ES-I3 (cell line): ENCODE measurements around the gene EML4.
A peak's percentile ranks its signal among the peaks of the same experiment; 100 is the strongest.

Experiments used
- H3K36me3 ChIP-seq: 2 replicates; pipeline ENCODE4 v1.6.1; 2013; ENCODE audit warnings: mild to moderate bottlenecking, low read length, control low read depth, moderate library complexity; ENCODE audit not compliant: insufficient read depth
- H3K4me1 ChIP-seq: 2 replicates; pipeline ENCODE4 v1.6.1; 2013; ENCODE audit warnings: mild to moderate bottlenecking, control low read depth, low read length; ENCODE audit not compliant: insufficient read depth
- H3K9ac ChIP-seq: 2 replicates; pipeline ENCODE4 v1.6.1; 2013; ENCODE audit warnings: low read depth, mild to moderate bottlenecking, low read length, moderate library complexity
- H3K9me3 ChIP-seq: 2 replicates; pipeline ENCODE4 v1.6.1; 2013; ENCODE audit warnings: mild to moderate bottlenecking, low read length, moderate library complexity; ENCODE audit not compliant: control insufficient read depth, insufficient read depth

The EML4 gene

DNA sequence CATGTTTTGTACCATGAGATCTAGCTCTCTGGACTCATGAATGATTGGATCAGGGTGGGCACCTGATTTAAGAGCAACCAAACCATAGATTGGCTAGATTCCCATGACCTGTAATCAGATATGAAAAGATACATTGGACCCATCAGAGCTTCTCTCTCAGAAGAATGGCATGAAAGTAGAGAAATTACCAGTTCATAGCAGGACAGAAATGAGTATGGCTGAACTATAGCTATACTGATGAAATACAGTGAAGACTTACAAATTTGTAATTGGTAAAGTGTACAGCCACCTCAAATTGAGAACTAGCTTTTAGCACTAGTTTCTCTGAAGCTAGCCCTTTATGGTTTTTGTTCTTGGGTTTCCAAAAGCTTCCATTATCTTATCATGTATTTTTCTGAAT is 19.0 kb upstream of the EML4 start:
- no peak overlapping the region for H3K9ac ChIP-seq
- H3K4me1 ChIP-seq = peaks cover 7% of the 10 kb centered on the region; the same call in 1 of the 2 replicates
- H3K36me3 ChIP-seq = no peaks in the 10 kb centered on the region

DNA sequence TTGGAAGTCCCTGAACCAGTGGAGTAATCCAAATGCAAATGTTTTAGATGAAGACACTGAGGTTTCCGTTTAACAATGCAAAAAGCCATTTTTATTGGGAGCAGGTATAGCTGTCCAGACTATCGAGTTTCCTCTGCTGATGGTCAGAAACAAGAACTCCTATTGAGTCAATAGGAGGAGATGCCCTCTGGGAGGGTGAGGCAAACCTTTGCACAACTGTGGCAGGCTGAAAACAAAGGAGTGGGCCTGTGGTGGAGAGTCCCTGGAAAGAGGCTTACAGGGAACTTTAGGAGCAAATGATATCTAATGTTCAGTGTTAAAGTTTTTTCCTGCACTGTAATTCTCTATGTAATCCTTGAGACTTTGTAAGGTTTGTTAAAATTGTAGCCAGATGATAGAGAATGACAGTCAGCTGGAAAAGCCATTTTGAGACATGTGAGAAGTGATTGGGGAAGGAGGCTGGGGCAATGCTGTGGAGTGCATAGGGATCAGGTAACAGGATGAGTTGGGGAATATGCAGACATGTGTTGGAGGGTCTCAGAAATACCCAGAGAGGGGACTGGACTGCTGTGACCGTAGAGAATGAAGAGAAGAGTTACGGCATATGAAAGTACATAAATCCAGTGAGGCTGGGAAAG is 15.1 kb upstream of the EML4 start:
- H3K4me1 ChIP-seq = peaks cover 7% of the 10 kb centered on the region; the same call in 1 of the 2 replicates
- peaks cover 2% of the 10 kb centered on the region; the same call in 1 of the 2 replicates for H3K9me3 ChIP-seq
- H3K36me3 ChIP-seq = no peaks in the 10 kb centered on the region
- H3K9ac ChIP-seq = no peak overlapping the region

More for the DNA sequence above, 19.0 kb upstream of the EML4 start:
- peaks cover 2% of the 10 kb centered on the region; the same call in 1 of the 2 replicates for H3K9me3 ChIP-seq

DNA sequence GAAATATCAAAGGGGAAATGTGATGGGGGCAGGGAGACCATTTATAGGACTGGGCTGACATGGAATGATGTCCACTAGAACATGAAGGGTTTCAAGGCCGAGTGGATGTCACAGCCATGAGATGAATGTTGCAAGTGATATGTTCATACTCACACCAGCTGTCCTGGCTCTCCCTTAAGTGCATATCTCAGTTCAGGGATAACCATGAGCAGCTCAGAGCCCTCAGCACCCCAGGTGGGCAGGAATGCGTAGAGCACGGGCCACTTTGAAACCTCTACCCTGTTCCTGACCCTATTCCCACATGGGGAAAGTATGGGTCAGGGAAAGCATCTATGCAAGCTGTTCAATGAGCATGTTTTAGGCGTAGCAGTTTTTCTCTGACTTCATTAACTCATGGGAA is 12.4 kb upstream of the EML4 start:
- Histone ChIP-seq H3K9ac (no peak overlapping the region), H3K4me1 (peaks cover 7% of the 10 kb centered on the region; the same call in 1 of the 2 replicates), H3K36me3 (no peaks in the 10 kb centered on the region), H3K9me3 (no peaks in the 10 kb centered on the region)

DNA sequence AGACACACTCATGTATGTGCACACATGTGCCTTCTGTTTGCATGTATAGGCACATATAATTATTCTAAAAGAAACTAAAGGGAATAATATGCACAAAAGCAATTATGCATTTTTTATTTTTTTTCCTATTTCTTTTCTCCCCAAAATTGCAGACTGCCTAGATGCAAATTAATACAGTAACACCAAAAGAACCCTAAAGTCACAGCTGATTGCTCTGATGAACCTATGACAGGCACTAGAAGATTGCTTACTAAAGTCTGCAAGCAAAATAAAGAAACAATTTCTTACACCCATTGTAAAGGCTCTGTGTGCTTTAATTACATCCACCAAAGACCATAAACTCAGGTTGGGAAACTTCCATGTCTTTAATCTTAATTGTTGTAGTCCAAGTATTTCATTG is 7.7 kb upstream of the EML4 start:
- no peaks in the 10 kb centered on the region for H3K9me3 ChIP-seq
- no peaks in the 10 kb centered on the region for H3K4me1 ChIP-seq
- no peak overlapping the region for H3K9ac ChIP-seq
- no peaks in the 10 kb centered on the region for H3K36me3 ChIP-seq

DNA sequence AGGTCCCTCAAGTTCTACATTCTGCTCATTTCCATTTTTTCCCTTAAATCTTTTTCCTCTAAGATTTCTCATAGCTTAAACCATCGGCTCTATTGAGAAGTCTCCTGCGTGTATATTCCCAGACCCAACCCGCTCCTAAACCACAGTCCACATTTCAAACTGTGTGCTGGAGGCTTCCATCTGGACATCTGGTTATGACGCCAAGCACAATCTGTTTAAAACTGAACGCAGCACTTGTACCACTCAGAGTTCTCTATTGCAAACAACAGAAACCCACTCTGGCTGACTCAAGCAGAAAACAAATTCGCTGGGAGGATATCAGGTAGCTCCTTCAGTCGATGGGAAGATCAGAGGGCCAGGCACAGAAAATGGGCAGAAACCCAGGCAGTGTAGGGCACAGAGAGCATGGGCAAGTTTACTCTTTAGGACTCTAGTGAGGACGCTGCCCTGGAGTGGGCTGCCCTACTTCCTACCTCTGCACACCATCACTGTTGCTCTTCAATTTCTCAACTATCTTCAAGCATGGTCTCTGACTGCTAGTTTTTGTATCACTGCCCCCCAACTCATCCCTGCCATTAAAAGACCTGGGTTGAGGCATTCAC is 5.6 kb upstream of the EML4 start:
- H3K9ac ChIP-seq = no peak overlapping the region
- no peaks in the 10 kb centered on the region for H3K4me1 ChIP-seq
- no peaks in the 10 kb centered on the region for H3K9me3 ChIP-seq
- H3K36me3 ChIP-seq = no peaks in the 10 kb centered on the region

DNA sequence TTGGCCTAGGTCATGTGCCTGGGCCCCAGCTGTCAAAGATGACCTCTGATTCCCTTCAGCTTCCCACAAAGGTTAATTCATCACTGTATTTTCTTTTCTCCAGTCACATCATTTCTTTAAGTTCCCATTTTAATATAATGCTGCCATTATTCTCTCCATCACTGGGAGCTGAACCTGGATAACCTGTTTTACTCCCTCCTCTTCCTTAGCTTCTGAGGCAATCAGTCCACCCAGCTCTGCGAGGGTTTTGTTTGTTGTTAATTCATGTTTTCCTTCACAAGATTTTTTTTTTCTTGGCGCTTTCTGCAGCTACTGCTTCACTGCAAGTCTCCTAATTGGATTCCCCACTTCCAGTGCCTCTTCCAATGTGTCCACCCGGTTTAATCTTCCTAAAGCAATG is 5.1 kb upstream of the EML4 start:
- H3K9ac ChIP-seq = no peak overlapping the region
- H3K9me3 ChIP-seq = no peaks in the 10 kb centered on the region
- no peaks in the 10 kb centered on the region for H3K36me3 ChIP-seq
- no peaks in the 10 kb centered on the region for H3K4me1 ChIP-seq

DNA sequence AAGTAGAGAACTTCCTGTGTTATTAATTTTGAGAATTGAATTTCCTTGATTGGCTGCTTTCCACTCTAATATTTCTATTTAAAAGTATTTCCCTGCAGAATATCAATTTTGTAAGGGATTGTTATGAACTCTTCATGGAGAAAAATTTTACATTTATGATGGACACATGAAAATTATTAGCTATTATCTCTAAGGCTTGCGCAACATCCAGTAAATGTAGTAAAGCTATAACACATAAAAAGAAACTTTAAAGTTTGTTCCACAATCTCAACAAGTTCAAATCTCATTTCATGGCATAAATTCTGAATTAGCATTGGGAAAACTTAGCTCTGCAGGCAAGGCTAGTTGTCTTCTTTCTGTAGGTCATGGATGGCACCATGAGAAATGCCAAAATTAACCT is 4.2 kb upstream of the EML4 start:
- Histone ChIP-seq H3K36me3 (no peaks in the 10 kb centered on the region), H3K9ac (no peak overlapping the region), H3K9me3 (no peaks in the 10 kb centered on the region), H3K4me1 (no peaks in the 10 kb centered on the region)

DNA sequence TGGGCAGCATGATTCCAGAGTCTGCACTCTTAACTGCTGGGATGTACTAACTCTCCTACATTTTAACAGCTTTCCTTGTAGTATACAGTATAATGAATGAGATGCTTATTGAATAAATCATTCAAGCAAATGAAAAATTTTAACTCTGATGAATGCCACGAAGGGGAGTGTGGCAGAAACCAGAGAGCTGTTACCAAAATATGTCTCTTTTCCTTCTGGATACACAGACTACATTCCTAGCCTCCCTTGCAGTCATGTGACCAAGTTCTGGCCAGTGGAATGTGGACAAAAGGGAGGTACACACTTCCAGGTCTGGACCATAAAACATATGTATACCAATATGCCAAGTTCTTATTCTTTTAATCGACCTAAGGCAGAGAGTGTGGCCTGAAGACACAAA is 1.7 kb upstream of the EML4 start:
- H3K9ac ChIP-seq = no peak overlapping the region
- H3K9me3 ChIP-seq = no peaks in the 10 kb centered on the region
- no peaks in the 10 kb centered on the region for H3K36me3 ChIP-seq
- H3K4me1 ChIP-seq = peaks cover 17% of the 10 kb centered on the region

DNA sequence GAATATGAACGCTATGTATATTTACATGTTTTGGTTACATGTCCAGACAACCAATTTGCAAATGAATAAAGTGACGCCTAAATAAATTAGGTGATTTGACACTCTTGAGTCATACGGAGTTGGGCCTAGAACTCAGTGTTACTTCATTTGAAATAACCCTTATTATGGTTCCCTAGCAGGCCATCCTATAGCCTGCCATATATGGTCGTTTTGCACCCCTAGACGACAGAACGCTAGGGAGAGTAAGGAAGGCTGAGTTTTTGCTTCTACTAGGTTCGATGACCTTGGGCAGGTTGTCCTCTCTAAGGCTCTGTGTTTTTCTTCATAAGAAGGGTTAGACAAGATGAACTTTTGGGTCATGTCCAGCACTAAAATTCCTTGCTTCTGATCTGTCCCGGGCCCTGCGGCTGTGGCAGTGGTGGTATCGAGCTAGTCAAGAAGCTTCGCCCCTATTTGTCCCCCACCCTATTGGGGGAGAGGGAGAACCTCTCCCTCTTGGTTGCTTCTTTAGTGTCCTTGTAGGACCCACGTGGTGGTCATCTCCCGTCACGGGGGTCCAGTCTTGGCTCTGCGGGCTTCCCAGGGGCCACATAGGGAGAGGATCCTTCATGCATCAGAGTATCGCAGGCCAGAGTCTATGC is 574 bp upstream of the EML4 start:
- Histone ChIP-seq H3K4me1 (peaks cover 17% of the 10 kb centered on the region), H3K36me3 (no peaks in the 10 kb centered on the region), H3K9me3 (no peaks in the 10 kb centered on the region), H3K9ac (peak overlapping the region; percentile 14; the same call in 1 of the 2 replicates)

DNA sequence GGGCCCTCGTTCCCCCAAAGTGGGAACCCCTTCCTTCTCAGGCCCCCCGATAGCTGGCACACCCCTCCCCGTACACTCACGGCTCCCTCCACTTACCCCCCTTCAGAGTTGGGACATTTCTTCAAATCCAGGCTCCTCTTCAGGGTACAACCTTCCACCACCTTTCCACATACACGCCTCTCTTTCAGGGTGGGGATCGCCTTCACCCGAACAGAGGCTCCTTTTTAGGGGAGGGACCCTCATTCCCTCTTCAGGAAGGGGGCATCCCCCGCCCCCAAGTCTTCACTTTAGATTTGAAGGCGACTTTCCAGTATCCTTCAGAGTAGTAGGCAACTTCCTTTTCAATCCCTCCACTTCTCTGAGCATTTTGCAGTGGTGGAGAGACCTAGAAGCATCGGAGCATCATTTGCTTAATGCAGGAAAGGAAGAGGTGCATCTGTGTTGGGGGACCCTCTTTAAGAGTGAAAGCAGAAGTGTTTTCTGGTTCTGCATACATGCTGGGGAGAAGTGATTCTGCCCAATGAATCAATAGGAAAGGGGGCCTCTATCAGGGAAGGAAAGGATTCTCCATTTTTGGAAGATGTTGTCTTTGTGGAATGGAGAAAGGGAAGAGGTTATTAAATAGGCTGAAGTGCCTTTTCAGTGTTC is 845 bp downstream of the EML4 start:
- H3K9me3 ChIP-seq = no peaks in the 10 kb centered on the region
- peaks cover 17% of the 10 kb centered on the region for H3K4me1 ChIP-seq
- peak overlapping the region; percentile 87 for H3K9ac ChIP-seq
- H3K36me3 ChIP-seq = no peaks in the 10 kb centered on the region

DNA sequence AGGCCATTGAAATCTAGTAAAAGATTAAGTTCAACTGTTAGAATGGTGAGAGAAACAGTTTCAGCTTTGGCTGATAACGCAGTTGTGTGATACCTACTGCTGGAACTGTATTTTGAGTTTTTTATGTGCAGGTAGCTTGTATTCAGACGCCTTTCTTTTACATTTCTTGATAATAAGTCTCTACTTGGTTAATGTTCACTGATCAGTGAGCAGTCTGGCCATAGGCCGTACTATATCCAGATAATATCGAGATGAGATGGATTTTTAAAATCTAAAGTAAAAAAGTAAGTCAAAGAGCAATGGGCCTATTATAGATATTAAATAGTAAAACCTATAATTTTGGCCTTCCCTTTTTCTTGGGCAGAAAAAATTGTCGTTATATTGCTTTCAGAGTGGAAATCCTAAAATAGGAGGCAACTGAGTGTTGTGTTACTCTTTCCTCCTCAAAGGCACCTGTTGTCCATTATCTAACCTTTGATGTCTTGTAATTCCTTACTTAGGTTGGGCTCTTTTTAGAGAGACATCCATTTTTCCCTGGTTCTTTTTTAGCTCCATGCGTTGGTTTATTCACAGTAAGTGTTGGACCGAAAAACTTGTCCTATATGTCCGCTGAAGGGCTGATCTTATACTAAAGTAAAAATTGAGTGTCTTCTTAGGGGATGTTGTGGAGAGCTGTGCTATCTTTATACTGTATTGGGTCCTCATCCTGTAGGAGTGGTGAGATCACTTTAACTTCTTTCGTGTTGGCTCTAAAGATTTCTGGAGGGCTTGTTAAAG is 1.7 kb downstream of the EML4 start:
- H3K36me3 ChIP-seq = peaks cover under 1% of the 10 kb centered on the region; the same call in 1 of the 2 replicates
- peaks cover 17% of the 10 kb centered on the region for H3K4me1 ChIP-seq
- H3K9me3 ChIP-seq = no peaks in the 10 kb centered on the region
- peak overlapping the region; percentile 87; the same call in 1 of the 2 replicates for H3K9ac ChIP-seq

DNA sequence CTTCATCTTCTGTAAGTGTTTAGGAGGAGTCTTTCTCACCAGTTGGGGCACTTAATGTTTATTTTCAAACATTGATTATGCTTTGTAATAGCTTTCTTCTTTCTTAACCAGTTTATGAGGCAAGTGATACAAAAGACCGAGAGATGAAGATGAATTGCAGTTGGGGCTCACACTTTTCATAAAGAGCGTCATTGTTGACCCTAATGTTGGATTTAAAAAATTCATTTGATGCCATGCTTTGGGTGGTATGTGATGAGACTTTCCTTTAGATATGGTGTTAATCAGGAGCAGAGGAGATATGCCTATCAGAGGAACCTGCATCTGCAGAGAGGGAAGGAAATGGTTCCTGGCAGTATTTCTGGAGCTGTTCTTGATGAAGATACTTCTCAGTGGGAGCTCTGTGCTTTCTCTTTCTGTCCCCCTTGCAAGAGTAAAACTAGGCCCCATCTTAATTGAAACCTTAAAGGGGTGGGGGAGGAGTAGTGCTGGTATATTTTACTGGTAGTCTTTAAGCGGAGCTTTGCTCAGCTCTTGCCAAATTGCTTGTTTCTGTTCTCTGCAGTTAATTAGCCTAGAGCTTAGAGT is 2.3 kb downstream of the EML4 start:
- H3K9me3 ChIP-seq = no peaks in the 10 kb centered on the region
- peaks cover 3% of the 10 kb centered on the region; the same call in 1 of the 2 replicates for H3K36me3 ChIP-seq
- H3K9ac ChIP-seq = no peak overlapping the region; the same call in 1 of the 2 replicates
- peaks cover 17% of the 10 kb centered on the region for H3K4me1 ChIP-seq

DNA sequence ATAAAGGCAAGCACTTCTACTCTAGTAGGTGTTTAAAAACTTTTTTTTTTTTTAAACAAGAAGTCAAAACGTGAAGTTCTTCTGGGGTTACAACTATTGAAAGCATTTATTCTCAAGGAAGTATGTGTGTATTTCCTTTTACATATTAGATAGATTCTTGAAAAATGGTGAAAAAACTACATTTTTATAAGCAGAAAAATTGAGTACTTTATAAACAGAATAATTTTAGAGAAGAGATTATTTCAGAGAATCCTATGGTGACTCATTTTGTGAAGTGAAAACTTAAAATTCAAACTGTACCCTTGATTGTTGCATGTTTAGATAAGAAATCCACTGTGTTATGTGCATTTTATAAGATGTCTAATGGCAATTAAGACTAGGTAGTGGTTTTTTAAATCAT is 2.9 kb downstream of the EML4 start:
- Histone ChIP-seq H3K4me1 (peaks cover 17% of the 10 kb centered on the region), H3K9ac (no peak overlapping the region), H3K9me3 (no peaks in the 10 kb centered on the region), H3K36me3 (peaks cover 3% of the 10 kb centered on the region; the same call in 1 of the 2 replicates)

DNA sequence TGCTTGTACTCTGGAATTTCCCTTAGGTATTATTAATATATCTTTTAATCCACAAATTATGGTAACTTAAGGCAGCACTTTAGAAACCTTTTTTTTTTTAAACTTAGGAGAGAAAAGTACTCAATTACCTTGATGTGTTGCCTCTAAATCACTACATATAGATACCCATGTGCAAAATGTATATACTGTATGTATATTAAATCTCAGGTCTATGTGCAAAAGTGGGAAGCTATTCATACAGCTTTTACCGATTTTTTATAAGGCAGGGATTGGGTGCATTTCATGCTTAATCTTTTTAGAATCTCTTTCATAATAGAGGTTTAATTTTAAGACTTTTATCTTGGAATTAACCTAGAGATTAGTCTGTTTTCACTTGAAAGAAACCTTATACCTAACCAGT is 3.4 kb downstream of the EML4 start:
- Histone ChIP-seq H3K9me3 (no peaks in the 10 kb centered on the region), H3K9ac (no peak overlapping the region), H3K36me3 (peaks cover 3% of the 10 kb centered on the region; the same call in 1 of the 2 replicates), H3K4me1 (peaks cover 17% of the 10 kb centered on the region)
